DMS79 (cell line): ENCODE measurements around the gene SLC25A24.
"Not testable (repeated sequence)": the region's sequence is repeated elsewhere in the genome, so short reads cannot be mapped to it uniquely, and the experiment has no call there.

ENCODE experiments used
- DNase-seq: peaks from one replicate; lab custom pipeline; 2025; lab: John Stamatoyannopoulos, UW

SLC25A24 gene

DNA sequence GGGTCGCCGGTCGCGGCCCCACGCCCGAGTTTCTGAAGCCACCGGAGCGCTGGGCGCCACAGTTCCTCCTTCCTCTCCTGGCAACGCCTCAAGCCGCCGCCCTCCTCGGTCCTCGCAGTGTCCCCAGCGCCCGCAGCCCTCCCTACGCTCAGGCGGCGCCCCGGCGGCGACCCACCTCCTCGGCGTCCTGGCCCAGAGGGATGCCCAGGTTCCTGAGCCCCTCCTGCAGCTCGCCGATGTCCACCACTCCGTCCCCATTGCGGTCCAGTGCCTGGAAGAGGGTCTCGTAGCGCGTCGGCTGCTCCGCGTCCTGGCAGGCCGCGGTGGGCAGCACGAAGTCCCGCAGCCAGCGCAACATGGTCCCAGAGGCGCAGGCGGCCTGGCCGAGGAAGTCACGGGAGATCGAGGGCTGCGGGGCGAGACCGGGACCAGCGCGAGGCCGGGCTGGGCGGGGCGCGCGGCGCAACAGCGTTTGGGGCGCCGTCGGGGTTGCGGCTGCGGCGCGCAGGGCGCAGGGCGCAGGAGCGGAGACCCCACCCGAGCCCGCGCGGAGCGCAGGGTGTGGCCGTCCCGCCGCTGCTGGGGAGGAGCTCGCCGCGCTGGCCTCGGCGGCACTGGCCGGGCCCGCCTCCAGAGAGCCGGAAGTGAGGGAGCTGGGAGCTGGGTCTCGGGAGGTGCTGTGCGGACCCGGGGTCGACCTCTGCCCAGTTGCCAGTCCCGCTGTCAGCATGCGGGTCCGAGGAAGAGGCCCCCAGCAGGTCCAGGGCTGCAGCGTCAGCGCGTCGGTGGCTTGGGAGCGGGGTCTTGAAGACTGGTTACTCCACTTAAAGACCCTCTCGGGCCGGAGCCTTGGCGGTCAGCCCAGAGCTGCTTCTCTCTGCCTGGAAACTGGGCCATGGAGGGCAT lies at the start of gene SLC25A24:
Gene SLC25A24 (minus strand): TSS at position 563 of the 906 bp plus-strand sequence. CDS start 205 bp downstream, at position 358.
- peak; percentile 52 for DNase-seq

DNA sequence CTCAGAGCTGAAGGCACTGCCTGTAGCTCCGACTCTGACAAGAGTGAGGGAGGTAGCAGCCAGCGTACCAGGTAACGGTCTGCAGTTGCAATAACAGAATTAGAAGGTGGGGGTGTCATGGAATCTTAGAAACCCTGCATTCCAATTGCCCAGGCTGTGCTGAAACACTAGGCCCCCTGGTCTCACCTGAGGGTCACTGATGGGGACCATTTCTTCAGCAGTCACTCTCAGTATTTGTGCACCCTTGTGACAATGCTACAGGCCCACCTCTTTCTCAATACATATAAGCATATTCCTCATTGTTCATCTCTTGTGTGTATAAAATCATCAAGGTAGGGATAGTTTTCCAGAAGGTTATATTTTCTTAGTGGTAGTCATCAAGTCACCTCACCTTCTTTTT lies 43.8 kb upstream of the SLC25A24 start, which contains the start of gene NBPF4:
Gene NBPF4 (minus strand): TSS at position 101 of the 400 bp plus-strand sequence. CDS start 315 bp downstream, outside the sequence.
- not testable (repeated sequence) for DNase-seq

DNA sequence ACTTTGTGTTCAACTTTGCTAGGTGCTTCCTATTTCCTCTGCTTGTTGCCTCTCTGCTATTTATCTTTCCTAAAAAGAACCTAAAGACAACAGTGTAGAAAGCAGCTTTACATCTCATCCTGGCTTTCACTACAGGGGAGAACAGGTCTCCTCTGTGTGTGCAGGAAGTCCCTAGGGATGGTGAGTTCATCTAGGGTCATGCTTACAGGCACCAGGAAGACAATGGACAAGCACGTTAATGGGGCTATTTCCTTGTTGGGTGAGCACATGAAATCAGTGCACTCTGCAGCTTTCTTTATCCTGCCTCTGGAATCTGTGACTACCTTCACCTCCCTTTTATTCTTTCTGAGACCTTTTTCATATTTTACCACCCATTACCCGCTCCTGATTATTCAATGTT lies 39.3 kb upstream of the SLC25A24 start:
- not testable (repeated sequence) for DNase-seq

DNA sequence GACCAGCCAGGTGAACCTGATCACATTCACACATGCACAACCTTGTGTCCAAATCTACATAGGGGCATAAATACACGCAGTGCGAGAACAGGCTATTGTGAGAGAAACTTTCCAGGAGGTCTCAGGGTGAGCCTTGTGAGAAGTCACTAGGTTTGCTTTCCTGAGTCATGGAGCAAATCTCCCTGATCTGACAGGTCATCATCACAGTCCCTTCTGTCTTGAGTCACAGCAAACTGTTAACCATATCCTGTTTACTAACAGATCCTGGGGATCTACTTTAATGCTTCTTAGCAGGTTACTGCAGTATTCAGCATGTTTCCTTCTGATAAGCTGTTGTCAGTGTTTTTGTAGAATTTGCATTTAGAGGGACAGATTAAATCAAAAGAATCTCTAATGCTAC lies 35.2 kb upstream of the SLC25A24 start:
- not testable (repeated sequence) for DNase-seq

DNA sequence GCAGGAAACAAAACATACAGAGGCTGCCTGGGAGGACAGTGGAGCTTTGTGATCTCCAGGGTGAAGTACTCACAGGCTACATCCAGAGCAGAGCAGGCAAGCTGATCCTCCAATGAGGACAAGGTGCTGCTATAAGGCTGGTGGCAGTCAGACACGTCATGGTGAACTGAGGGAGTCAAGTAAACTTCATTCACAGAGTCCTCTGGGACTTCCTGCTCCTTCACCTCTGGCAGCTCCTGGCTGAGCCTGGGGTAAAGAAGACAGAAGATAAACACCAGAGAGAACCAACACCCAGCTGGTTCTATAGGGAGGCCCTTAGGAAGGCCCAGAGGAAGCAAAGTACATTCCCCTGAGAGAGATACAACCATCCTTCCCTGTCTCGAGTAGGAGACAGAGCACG lies 32.0 kb upstream of the SLC25A24 start:
- not testable (repeated sequence) for DNase-seq

DNA sequence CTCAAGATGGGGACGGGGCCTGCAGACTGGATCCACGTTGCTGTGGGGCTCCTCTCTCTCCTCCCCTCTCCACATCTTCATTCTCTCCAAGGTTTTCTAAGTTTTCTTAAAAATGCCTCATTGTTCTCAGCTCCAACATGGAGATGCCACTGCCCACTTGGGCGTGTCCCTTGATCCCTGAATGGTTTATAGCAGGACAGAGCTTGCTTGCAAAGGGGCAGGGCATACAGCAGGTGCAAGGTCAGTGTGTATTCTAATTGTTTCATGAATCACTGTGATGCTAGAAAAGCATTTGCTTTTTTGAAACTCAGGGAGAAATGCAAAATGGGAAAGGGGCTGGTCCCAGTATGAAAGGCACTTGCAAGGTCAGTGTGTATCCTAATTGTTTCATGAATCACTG lies 29.8 kb upstream of the SLC25A24 start:
- DNase-seq = not testable (repeated sequence)

DNA sequence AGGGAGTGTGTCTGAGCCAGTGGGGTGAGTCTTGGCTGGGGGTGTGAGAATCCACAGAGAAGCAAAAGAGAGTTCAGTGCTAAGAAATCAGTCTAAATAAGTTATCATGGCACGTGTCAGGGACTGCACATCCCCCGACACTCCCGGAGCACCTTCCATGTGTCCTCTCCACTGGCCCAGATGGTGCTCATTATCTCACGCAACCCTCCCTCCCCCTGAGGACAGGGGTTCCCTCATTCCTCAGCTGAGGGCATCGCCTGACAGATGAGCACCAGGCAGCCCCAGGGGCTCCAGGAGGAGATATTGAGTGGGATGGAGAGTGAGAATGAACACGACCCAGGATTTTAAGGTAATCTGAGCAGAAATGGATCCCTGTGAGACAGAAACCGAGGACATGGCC lies 27.6 kb upstream of the SLC25A24 start:
- not testable (repeated sequence) for DNase-seq

DNA sequence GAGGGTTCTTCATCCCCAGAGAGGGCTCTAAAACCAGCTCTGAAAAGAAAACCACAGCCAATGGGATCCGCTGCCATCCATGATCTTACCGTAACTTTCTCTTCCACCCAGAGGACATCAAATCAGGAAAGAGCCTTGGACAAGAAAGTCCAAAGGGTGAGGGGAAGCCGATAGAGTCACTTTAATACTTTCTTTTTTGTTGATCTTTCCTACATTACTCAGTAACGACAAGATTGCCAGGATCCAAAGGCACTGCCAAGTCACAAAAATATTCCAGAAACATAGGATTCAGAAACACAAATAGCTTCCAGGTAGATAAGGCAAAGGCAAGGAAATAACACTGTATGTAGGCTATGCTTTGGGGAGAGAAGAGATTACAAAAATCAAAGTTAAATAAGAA lies 26.7 kb upstream of the SLC25A24 start:
- DNase-seq = not testable (repeated sequence)

DNA sequence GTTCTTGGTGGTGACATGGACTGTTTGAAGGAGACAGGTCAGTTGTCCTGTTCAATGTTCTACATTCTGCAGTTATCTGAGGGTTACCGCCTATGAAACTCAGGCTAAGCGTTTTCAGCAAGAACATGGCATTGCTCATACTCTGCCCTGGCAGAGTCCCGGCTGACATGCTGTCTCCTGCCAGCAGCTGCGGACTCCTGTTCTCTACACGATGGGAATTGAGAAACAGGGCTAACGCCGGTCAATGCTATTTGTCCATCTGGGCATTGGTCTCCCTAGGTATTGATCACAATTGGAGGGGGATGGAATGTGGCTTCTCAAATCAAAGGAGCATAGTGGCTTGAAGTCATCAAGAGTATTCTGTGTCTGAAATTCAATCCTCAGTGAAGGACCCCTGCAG lies 23.1 kb upstream of the SLC25A24 start:
- not testable (repeated sequence) for DNase-seq

DNA sequence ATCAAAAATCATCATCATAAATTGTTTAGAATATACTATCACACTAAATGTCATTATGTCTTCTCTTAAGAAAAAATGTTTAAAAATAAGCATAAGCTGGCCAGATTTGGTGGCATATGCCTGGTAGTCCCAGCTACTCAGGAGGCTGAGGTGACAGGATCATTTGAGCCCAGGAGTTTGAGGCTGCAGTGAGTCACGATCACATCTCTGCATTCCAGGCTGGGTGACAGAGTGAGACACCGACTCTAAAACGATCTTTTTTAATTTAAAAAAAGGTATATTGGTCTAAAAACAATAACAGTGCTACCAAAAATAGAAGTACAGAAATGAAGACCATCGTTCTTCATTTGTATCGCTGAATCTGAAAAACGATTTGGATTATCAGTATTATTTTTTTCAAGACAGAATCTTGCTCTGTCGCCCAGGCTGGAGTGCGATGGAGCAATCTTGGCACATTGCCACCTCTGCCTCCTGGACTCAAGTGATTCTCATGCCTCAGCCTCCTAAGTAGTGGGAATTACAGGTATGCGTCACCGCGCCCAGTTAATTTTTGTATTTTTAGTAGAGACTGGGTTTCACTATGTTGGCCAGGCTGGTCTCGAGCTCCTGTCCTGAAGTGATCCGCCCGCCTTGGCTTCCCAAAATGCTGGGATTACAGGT lies 17.5 kb upstream of the SLC25A24 start:
- not testable (repeated sequence) for DNase-seq

DNA sequence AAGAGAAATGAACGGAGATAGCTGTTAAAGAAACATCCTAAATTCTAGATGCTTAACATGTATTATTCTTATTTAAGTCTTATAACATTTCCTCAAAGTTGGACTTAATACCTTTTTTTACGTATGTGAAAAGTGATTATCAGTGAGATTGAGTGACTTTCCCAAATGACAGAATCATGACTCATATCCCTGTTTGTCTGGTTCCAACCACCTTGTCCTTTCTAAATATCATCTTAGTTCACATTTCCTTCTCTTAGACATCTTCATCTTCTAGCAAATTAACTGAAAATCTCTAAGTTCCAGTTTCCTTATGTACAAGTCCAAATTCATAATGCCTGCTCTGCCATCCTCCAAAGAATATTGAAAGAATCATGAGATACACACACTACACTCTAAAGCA lies 16.9 kb upstream of the SLC25A24 start:
- DNase-seq = not testable (repeated sequence)

DNA sequence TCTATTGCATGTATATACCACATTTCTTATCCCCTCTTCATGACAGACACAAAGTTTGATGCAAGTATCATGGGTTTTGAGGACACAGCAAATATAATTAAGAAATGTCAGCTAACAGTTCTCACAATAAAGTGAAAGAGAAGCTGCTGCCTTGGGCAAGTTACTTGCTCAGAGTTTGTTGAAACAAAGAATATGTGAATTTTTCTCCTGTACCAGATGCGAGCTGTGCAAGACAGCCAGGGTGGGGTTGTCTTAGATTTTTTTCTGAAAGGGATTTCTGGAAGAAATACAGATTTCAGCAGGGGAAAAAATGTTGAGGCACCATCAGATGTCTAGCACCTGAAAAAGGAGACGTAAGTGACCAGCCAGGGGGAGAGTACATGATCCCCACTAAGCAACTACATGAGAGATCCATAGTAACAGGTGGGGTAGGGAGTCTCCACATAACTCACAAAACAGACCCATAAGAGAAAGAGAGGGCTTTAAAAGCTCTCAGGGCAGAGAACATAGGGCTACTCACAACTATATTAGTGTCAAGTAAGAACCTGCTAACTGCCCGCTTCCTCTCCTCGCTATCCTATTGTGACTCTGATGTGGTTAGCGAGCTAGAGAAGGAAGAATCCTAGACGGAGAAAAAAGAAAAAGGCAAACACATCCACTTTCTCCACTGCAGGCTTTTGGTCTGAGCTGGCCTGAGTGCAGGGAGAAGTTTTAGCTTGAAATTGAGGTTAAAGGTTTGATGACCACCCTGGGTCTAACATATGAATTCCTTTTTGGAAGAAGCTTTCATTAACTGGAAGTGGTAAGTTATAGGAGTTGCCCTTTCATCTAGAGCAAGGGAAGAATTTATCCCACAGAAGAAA lies 16.1 kb upstream of the SLC25A24 start:
- not testable (repeated sequence) for DNase-seq

DNA sequence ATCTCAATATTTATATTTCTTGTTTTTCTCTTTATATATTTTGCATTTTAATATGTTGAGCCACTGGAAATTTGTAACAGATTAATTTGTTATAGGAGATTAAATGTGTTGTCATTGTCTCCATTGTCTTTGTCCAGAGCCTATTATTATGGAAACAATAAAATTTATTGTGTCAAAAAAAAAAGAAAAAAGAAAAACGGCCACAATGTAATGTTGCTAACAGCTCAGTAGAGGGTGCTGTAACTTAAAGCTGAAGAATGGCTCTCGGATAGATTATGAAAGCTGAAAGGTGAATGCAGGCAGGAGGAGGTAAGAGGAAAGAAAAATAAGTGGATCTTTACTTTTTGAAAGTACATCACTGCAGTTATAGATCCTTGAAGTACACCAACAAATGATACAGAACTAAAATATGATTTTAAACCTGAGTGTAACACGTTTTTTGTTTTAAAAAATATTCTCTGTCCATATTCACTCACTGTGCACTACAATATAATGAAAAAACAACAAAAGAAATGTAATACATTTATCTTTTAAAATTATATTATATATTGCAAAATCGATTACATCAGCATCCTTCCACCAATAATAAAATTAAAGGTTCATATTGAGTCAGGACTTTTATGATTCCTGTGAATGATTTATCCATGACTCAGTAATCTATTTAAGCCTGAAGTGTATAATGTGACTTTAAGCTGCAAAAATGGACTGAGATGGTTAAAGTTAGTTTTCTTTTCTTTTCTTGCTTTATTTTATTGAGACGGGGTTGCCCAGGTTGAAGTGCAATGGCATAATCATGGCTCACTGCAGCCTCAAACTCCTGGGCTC lies 14.7 kb upstream of the SLC25A24 start:
- DNase-seq = peak; percentile 14

DNA sequence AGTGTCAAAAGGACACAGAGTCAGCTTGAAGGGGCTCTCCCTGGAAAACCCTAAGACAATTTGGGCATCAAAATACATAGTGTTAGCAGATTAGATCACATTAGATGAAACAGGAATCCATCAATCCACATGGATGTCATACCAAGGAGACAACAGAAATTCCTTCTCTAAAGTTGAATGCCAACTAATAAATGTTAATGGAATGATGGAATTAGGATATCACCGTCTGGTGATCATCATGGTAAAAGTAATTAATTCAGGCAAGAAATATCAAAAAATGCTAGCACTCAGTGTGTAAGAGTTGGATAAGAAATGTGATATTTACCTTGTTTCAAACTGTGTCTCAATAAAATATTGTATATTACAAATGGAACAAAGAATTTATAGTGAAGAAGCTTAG lies 10.9 kb upstream of the SLC25A24 start:
- DNase-seq = no peak

DNA sequence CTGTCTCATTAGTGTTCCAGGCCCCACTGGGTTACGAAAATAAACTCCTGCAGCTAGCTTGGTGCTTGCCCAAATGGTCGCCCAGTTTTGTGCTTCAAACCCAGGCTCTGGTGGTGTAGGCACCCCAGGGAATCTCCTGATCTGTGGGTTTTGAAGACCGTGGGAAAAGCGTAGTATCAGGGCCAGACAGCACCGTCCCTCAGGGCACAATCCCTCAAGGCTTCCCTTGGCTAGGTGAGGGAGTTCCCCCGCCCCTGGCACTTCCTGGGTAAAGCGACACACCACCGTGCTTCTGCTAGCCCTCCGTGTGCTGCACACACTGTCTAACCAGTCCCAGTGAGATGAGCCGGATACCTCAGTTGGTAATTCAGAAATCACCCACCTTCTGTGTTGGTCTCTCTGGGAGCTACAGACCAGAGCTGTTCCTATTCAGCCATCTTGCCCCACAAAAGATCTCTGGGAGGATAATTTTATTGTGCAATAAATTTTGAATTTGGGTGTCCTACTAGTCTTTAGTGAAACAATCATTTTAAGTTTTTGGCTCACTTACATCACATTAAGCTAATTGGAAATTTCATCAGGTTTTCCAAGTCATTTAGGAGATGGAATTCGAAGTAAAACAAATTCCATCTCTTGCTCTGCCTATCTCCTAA lies 9.4 kb upstream of the SLC25A24 start:
- DNase-seq = no peak

DNA sequence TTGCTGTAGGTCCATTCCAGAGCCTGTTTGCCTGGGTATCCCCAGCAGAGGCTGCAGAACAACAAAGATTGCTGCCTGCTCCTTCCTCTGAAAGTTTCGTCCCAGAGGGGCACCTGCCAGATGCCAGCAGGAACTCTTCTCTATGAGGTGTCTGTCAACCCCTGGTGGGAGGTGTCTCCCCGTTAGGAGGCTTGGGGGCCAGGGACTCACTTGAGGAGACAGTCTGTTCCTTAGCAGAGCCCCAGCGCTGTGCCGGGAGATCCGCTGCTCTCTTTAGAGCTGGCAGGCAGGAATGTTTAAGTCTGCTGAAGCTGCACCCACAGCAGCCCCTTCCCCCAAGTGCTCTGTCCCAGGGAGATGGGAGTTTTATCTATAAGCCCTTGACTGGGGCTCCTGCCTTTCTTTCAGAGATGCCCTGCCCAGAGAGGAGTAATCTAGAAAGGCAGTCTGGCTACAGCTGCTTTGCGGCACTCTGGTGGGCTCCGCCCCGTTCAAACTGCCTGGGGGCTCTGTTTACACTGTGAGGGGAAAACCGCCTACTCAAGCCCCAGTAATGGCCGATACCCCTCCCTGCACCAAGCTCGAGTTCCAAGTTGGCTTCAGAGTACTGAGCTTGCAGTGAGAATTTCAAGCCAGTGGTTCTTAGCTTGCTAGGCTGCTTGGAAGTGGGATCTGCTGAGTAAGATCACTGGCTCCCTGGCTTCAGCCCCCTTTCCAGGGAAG lies 8.7 kb upstream of the SLC25A24 start:
- no peak for DNase-seq

DNA sequence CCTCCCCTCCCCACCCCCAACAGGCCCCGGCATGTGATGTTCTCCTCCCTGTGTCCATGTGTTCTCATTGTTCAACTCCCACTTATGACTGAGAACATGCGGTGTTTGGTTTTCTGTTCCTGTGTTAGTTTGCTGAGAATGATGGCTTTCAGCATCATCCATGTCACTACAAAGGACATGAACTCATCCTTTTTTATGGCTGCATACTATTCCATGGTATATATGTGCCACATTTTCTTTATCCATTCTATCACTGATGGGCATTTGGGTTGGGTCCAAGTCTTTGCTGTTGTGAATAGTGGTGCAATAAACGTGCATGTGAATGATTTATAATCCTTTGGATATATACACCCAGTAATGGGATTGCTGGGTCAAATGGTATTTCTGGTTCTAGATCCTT lies 3.4 kb upstream of the SLC25A24 start:
- not testable (repeated sequence) for DNase-seq

DNA sequence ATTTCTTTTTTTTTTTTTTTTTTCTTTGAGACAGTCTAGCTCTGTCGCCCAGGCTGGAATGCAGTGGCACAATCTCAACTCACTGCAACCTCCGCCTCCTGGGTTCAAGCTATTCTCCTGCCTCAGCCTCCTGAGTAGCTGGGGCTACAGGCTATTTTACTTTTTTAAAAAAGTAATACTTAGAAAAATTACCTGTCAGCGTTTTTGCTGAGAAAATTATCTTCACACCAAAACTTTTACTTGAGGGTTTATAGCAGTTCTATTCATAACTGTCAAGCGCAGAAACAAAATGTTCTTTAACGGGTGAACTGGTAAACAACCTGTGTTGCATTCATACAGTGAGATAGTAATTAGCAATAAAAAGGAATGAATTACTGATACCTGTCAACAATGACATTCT lies 1.5 kb upstream of the SLC25A24 start:
- DNase-seq = no peak

DNA sequence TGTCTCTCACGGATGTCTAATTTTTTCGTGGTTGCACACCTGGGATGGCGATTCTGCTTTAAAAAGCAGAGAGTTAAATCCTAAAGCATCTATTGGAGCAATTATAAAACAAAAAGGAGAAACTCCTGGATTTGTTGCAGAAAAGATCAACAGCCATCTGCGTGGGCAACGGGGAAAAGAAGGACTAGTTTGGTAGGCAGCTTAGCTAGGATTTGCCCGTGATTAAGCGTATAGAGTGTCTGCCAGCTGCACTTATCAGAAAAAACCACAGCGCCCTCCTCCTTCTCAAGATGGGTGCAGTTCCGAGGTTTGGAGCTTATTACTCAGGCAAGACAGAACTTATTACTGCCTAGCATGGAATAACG lies 526 bp upstream of the SLC25A24 start:
- DNase-seq = peak; percentile 52

DNA sequence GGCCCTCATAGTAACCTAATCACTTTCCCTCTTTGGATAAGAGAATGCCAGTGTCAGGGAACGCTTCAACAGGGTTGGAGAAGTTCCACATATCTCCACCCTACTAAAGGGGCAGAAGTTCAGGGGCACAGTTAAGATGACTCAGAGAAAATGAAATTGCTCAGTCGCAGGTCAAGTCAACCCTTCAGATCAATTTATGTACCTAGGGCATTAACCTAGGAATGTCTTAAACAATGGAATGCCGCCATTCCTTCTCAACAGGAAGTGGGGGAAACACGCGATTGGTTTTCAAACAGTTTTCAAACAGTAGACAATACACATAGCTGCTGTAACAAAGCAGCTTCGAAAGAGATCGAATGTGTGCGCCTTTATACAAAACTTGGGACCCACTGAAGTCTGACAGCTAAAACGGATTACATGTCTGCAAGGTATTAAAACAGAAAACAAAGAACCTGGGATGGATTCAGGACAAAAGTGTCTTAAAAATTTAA lies 897 bp downstream of the SLC25A24 start:
- DNase-seq = peak; percentile 23
